Upper lobe of left lung (tissue), 4 donors: ENCODE results near the gene MEPCE.

ENCODE experiments used
- CTCF ChIP-seq, 6 experiments: fragments of 450-650 bp in 4 of 6; fragments of 200-600 bp in 2 of 6; sonication (generic) in 2 of 6; IDR thresholded peaks; one replicate each; pipeline ENCODE4 v1.5.1; 2016 to 2019; ENCODE audit warnings: antibody characterized with exemption in 6 of 6
- EP300 ChIP-seq, 4 donors: sonication (generic); formaldehyde crosslinking; IDR thresholded peaks; one replicate each; pipeline ENCODE4 v1.5.1; 2017; ENCODE audit warnings: antibody characterized with exemption in 4 of 4, control low read depth in 2 of 4
- POLR2A ChIP-seq, 4 donors: fragments of 450-650 bp; IDR thresholded peaks; one replicate each; pipeline ENCODE4 v1.5.1; 2016 to 2017; ENCODE audit warnings: antibody characterized with exemption in 4 of 4, mild to moderate bottlenecking in 2 of 4
- POLR2AphosphoS5 ChIP-seq, 2 donors: sonication (generic); formaldehyde crosslinking; IDR thresholded peaks; one replicate each; pipeline ENCODE4 v1.5.1; 2017; ENCODE audit warnings: antibody characterized with exemption in 2 of 2

GRCh38 chr7:100394077-100394476, 35.6 kb upstream of the MEPCE start:
- TF ChIP-seq CTCF (IDR thresholded peaks at IDR 0.05) (no peak), POLR2A (IDR thresholded peaks at IDR 0.05) (no peak), EP300 (IDR thresholded peaks at IDR 0.05) (no peak), POLR2AphosphoS5 (IDR thresholded peaks at IDR 0.05) (no peak)
